ENCODE measurements around the gene CST3. TPM values are rescaled to one million over a fixed set of nuclear protein-coding genes. Genes with fewer than 3 reads are reported as not detected.
"Not testable (repeated sequence)": the region's sequence is repeated elsewhere in the genome, so short reads cannot be mapped to it uniquely, and the experiment has no call there.

The CST3 gene
- total and polyA plus RNA-seq, 9 donors, result 70.0 to 145 (median 114) TPM

GRCh38 chr20:23622401-23622800, 15.4 kb downstream of the CST3 start:
- not testable (repeated sequence) for H3K27me3 ChIP-seq (ENCODE audit: control insufficient read depth, insufficient read depth, low read length); H3K36me3 ChIP-seq (ENCODE audit: control insufficient read depth, insufficient read depth, low read length); H3K4me3 ChIP-seq (ENCODE audit: low read length); DNase-seq; H3K9me3 ChIP-seq (replicated peaks; ENCODE audit: control insufficient read depth, low read depth, low read length); H3K4me1 ChIP-seq (ENCODE audit: control insufficient read depth, insufficient read depth, low read length)
- no CpG with 5 or more reads among the region's 3 CpGs for WGBS (ENCODE audit: insufficient coverage)
- H3K27ac ChIP-seq (ENCODE audit: low read length), result peak overlapping the region; percentile 75

DNA sequence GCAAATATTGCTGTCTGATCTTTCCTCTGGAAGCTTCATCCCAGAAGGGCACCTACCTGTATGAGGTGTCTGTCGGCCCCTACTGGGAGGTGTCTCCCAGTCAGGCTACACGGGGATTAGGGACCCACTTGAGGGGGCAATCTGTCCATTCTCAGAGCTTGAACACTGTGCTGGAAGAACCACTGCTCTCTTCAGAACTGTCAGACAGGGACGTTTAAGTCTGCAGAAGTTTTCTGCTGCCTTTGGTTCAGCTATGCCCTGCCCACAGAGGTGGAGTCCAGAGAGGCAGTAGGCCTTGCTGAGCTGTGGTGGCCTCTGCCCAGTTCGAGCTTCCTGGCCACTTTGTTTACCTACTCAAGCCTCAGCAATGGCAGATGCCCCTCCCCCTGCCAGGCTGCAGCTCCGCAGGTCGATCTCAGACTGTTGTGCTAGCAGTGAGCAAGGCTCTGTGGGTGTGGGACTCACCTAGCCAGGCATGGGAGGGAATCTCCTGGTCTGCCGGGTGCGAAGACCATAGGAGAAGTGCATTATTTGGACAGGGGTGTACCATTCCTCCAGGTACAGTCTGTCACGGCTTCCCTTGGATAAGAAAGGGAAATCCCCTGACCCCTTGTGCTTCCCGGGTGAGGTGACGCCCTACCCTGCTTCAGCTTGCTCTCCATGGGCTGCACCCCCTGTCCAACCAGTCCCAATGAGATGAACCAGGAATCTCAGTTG, 16.9 kb downstream of the CST3 start:
- 79% methylated on average over 6 of the region's 11 CpGs for WGBS (ENCODE audit: insufficient coverage)
- not testable (repeated sequence) for H3K27ac ChIP-seq (ENCODE audit: low read length); H3K4me3 ChIP-seq (ENCODE audit: low read length); H3K4me1 ChIP-seq (ENCODE audit: control insufficient read depth, insufficient read depth, low read length); H3K27me3 ChIP-seq (ENCODE audit: control insufficient read depth, insufficient read depth, low read length); DNase-seq; H3K36me3 ChIP-seq (ENCODE audit: control insufficient read depth, insufficient read depth, low read length); H3K9me3 ChIP-seq (replicated peaks; ENCODE audit: control insufficient read depth, low read depth, low read length)

DNA sequence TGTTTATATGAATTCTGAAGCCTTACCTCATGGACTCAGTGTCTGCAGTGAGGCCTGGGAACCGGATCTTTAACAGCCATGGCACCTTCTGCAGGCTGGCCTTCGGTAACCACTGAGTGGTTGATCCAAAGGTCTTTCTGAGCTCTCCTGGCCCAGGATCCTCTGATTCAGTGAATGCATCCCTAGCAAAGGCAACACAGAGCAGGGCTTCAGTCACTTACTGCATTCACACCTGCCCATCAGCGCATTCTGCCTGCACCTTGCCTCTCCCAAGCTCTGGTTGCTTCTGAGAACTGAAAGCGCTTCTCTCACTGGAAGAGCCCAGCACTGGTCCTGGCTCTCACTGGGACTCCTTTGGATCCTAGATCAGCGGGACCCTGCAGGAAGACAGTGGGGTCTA, 23.6 kb downstream of the CST3 start:
- H3K27ac ChIP-seq (ENCODE audit: low read length), result no peak overlapping the region

DNA sequence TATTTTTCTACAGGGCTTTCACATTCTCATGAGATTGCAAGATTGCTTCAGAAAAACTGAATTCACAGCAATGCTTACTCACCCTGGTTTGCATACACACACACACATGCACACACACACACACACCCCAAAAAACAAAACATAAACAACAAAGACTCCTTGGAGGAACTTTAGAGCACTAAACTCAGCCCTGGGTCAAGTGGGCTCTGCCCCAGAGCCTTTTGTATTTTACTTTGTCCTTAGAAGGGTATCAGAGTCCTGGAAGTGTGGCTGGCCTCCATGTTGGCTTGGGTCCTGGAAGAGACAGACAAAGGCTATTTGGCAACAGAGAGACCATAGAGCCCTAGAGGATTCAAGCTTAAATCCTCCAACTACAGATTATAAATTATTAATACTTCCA, 24.1 kb downstream of the CST3 start:
- no peaks in the 10 kb centered on the region for H3K9me3 ChIP-seq (replicated peaks; ENCODE audit: control insufficient read depth, low read depth, low read length)
- H3K27me3 ChIP-seq (ENCODE audit: control insufficient read depth, insufficient read depth, low read length), result peaks cover 3% of the 10 kb centered on the region
- no peaks in the 10 kb centered on the region for H3K36me3 ChIP-seq (ENCODE audit: control insufficient read depth, insufficient read depth, low read length)
- H3K4me1 ChIP-seq (ENCODE audit: control insufficient read depth, insufficient read depth, low read length), result peaks cover 8% of the 10 kb centered on the region
- DNase-seq, result peak; percentile 48
- H3K4me3 ChIP-seq (ENCODE audit: low read length), result no peak overlapping the region
- H3K27ac ChIP-seq (ENCODE audit: low read length), result no peak overlapping the region

More for the DNA sequence above, 23.6 kb downstream of the CST3 start:
- Histone ChIP-seq H3K4me1 (ENCODE audit: control insufficient read depth, insufficient read depth, low read length) (peaks cover 8% of the 10 kb centered on the region), H3K9me3 (replicated peaks; ENCODE audit: control insufficient read depth, low read depth, low read length) (no peaks in the 10 kb centered on the region), H3K4me3 (ENCODE audit: low read length) (no peak overlapping the region), H3K27me3 (ENCODE audit: control insufficient read depth, insufficient read depth, low read length) (peaks cover 3% of the 10 kb centered on the region), H3K36me3 (ENCODE audit: control insufficient read depth, insufficient read depth, low read length) (no peaks in the 10 kb centered on the region)
- no peak for DNase-seq
- WGBS (ENCODE audit: insufficient coverage), result 72% methylated on average over 5 of the region's 5 CpGs

DNA sequence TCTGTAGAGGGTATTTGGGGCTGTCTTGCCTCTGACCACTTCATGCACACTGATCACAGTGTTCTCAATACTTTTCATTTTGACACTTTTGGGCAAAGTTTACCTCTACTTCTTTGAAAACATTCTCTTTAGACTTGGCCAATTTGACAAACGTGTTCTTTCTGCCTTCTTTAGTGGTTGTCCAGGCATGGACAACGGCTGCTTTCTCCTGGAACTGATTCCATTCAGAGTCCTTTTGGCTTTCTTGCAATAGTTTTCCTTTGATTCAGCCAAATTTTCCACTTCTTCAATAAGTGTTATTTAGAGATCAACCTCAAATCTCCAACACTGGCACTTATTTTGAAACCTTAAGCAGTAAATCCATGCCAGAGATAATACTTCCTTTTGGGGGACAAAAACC, 25.4 kb downstream of the CST3 start:
- DNase-seq, result peak; percentile 65
- WGBS (ENCODE audit: insufficient coverage), result 37% methylated on average over 2 of the region's 2 CpGs
- Histone ChIP-seq H3K27me3 (ENCODE audit: control insufficient read depth, insufficient read depth, low read length) (peaks cover 3% of the 10 kb centered on the region), H3K9me3 (replicated peaks; ENCODE audit: control insufficient read depth, low read depth, low read length) (no peaks in the 10 kb centered on the region), H3K4me1 (ENCODE audit: control insufficient read depth, insufficient read depth, low read length) (peaks cover 8% of the 10 kb centered on the region), H3K27ac (ENCODE audit: low read length) (no peak overlapping the region), H3K36me3 (ENCODE audit: control insufficient read depth, insufficient read depth, low read length) (no peaks in the 10 kb centered on the region), H3K4me3 (ENCODE audit: low read length) (no peak overlapping the region)

- Histone ChIP-seq H3K27me3 (ENCODE audit: control insufficient read depth, insufficient read depth, low read length) (peaks cover 3% of the 10 kb centered on the region), H3K4me3 (ENCODE audit: low read length) (no peak overlapping the region), H3K36me3 (ENCODE audit: control insufficient read depth, insufficient read depth, low read length) (no peaks in the 10 kb centered on the region), H3K27ac (ENCODE audit: low read length) (no peak overlapping the region), H3K4me1 (ENCODE audit: control insufficient read depth, insufficient read depth, low read length) (peaks cover 8% of the 10 kb centered on the region), H3K9me3 (replicated peaks; ENCODE audit: control insufficient read depth, low read depth, low read length) (no peaks in the 10 kb centered on the region)
- no peak for DNase-seq
- 100% methylated on average over 3 of the region's 5 CpGs for WGBS (ENCODE audit: insufficient coverage)
Measured at GRCh38 chr20:23609486-23610109, 28.2 kb downstream of the CST3 start.

GRCh38 chr20:23608251-23608846, 29.4 kb downstream of the CST3 start:
- DNase-seq, result no peak
- 58% methylated on average over 16 of the region's 18 CpGs for WGBS (ENCODE audit: insufficient coverage)
- Histone ChIP-seq H3K4me1 (ENCODE audit: control insufficient read depth, insufficient read depth, low read length) (peaks cover 2% of the 10 kb centered on the region), H3K27me3 (ENCODE audit: control insufficient read depth, insufficient read depth, low read length) (peaks cover 3% of the 10 kb centered on the region), H3K36me3 (ENCODE audit: control insufficient read depth, insufficient read depth, low read length) (no peaks in the 10 kb centered on the region), H3K27ac (ENCODE audit: low read length) (no peak overlapping the region), H3K4me3 (ENCODE audit: low read length) (no peak overlapping the region), H3K9me3 (replicated peaks; ENCODE audit: control insufficient read depth, low read depth, low read length) (no peaks in the 10 kb centered on the region)

DNA sequence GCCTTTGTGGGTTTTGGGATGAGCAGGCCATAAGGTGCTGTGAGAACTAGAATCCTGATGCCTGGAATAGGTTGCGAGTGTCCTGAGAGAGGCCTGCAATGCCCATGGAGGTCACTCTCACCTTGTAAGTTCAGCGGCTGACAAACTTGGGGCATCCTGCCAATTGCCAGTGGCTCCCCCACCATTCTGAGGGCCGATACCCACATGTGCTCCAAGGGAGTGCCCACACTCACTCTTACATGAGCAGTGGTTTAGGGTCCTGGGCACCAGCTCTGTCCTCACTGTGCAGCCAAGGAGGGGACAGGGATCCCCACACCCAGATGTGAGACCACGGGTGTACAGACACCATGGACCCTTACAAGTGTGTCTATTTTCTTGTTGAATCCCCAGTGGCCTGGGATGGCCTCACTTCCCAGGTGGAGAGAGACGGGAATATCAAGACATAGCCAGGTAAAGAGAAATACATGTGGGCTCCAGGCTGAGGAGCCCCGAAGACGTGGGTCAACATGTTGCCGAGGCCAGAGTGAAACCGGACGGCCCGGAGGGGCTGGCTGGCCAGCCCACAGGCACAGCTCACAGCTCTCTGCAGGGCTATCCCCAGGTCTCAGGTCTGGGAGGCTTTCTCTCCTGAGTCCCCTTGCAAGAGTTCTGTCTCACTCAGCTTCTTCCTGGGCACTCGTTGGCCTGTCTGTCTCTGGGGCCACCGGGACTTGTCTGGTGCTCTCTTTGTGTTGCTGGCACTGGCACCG, 30.1 kb downstream of the CST3 start:
- no peaks in the 10 kb centered on the region for H3K36me3 ChIP-seq (ENCODE audit: control insufficient read depth, insufficient read depth, low read length)
- no peaks in the 10 kb centered on the region for H3K9me3 ChIP-seq (replicated peaks; ENCODE audit: control insufficient read depth, low read depth, low read length)
- no peak overlapping the region for H3K27ac ChIP-seq (ENCODE audit: low read length)
- WGBS (ENCODE audit: insufficient coverage), result 87% methylated on average over 14 of the region's 14 CpGs
- H3K4me3 ChIP-seq (ENCODE audit: low read length), result no peak overlapping the region
- no peaks in the 10 kb centered on the region for H3K4me1 ChIP-seq (ENCODE audit: control insufficient read depth, insufficient read depth, low read length)
- DNase-seq, result no peak
- peaks cover 3% of the 10 kb centered on the region for H3K27me3 ChIP-seq (ENCODE audit: control insufficient read depth, insufficient read depth, low read length)

DNA sequence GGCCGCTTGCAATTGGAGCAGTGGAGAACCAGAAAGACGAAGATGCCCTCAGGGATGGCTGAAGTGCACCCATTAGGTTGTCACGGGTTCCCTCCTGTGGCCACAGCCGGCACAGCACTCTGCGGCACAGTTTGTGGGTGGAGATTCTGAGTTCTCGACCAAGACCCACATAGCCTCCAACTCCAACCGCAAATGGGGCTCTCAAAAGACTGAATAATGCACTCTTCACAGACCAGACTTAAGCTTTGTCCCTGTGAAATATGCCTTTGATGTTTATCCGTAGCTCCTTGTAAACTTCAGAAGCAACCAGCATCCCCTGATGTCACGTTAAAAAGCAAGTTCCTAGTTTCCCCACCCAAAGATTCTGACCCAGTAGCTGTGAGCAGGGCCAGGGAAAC, 31.1 kb downstream of the CST3 start:
- Histone ChIP-seq H3K9me3 (replicated peaks; ENCODE audit: control insufficient read depth, low read depth, low read length) (no peaks in the 10 kb centered on the region), H3K4me1 (ENCODE audit: control insufficient read depth, insufficient read depth, low read length) (no peaks in the 10 kb centered on the region), H3K36me3 (ENCODE audit: control insufficient read depth, insufficient read depth, low read length) (no peaks in the 10 kb centered on the region), H3K27me3 (ENCODE audit: control insufficient read depth, insufficient read depth, low read length) (peaks cover 3% of the 10 kb centered on the region), H3K4me3 (ENCODE audit: low read length) (no peak overlapping the region), H3K27ac (ENCODE audit: low read length) (no peak overlapping the region)
- peak; percentile 77 for DNase-seq
- 0% methylated on average over 4 of the region's 9 CpGs for WGBS (ENCODE audit: insufficient coverage)
